CD4-positive, alpha-beta T cell treated with Interferon alpha-2 for 1 hour (primary cell): ENCODE measurements around the gene CYYR1.

ENCODE experiments used
- DNase-seq, 2 donors: peaks; one replicate each; pipeline ENCODE4 v3.0.0-alpha.2; 2020 to 2022

The CYYR1 gene

GRCh38 chr21:26425576-26425975 lies 147.5 kb downstream of the CYYR1 start:
- DNase-seq, result no peak

GRCh38 chr21:26423511-26423910 lies 149.6 kb downstream of the CYYR1 start:
- DNase-seq, result no peak

GRCh38 chr21:26422706-26423105 lies 150.4 kb downstream of the CYYR1 start:
- DNase-seq, result no peak

- DNase-seq, result no peak
Measured at GRCh38 chr21:26422138-26422537, 150.9 kb downstream of the CYYR1 start.

- DNase-seq, result no peak
Measured at GRCh38 chr21:26421724-26422123, 151.4 kb downstream of the CYYR1 start.
